HepG2 (cell line): ENCODE results near the gene SHANK2. TPM values are rescaled to one million over a fixed set of nuclear protein-coding genes. Genes with fewer than 3 reads are reported as not detected.

Source experiments
- ATAC-seq: fragments of 200-7000 bp; cut with Tn5 transposase; 3 replicates; pipeline ENCODE4 v1.9.1; 2020; ENCODE audit warnings: mild to moderate bottlenecking, moderate library complexity
- BruUV-seq: library from RNA; stranded (reverse); fragments of 400-500 nt; replicated peaks from 2 replicates; lab custom pipeline; 2021; lab: Mats Ljungman, UMichigan
- CTCF ChIA-PET: fragments of 300-600 bp; formaldehyde crosslinking; extraction: SDS; loops from one replicate; lab custom pipeline; 2021; ENCODE audit warnings: low total read pairs, inconsistent platforms, low intra/inter-chr PET ratio; lab: Yijun Ruan, JAX
- POLR2A ChIA-PET: fragments of 350-600 bp; sonication (Branson Sonifier 250); formaldehyde crosslinking; loops from one replicate; lab custom pipeline; 2020; ENCODE audit warnings: antibody characterized with exemption, inconsistent platforms; lab: Yijun Ruan, JAX
- DNase-seq: peaks from one replicate; pipeline ENCODE4 v3.0.0-alpha.2; 2015; ENCODE audit warnings: low spot score
- FAIRE-seq: peaks from 3 replicates; lab custom pipeline; 2011; peaks lifted over from hg19 to GRCh38; lab: Jason Lieb, UNC
- H2AFZ ChIP-seq: one replicate; pipeline ENCODE4 v1.6.1; 2011; ENCODE audit warnings: low read length, inconsistent platforms
- H3K27ac ChIP-seq: fragments of 300-600 bp; 3 replicates; pipeline ENCODE4 v1.8.0; 2011; ENCODE audit warnings: mixed run types, mild to moderate bottlenecking, mixed read lengths, low read length, inconsistent platforms; ENCODE audit not compliant: insufficient read depth; ENCODE audit errors: extremely low read length
- H3K27me3 ChIP-seq, 2 experiments: fragments of 200-600 bp in 1 of 2; 2 replicates in 1 of 2; 3 replicates in 1 of 2; pipeline versions ENCODE4 v1.6.0 to v1.8.0; 2011; ENCODE audit warnings: low read length in 2 of 2, mild to moderate bottlenecking in 2 of 2, moderate library complexity in 2 of 2, inconsistent platforms in 1 of 2; ENCODE audit not compliant: insufficient read depth in 2 of 2, control insufficient read depth in 1 of 2
- H3K36me3 ChIP-seq, 2 experiments: fragments of 200-600 bp in 1 of 2; replicated peaks in 1 of 2; 2 replicates in 1 of 2; 3 replicates in 1 of 2; pipeline versions ENCODE4 v1.5.1 to v1.8.0; 2011; ENCODE audit warnings: low read length in 2 of 2, inconsistent platforms in 1 of 2; ENCODE audit not compliant: insufficient read depth in 2 of 2, control insufficient read depth in 1 of 2
- H3K4me1 ChIP-seq: 2 replicates; pipeline ENCODE4 v1.5.1; 2012; ENCODE audit warnings: low read length, inconsistent platforms; ENCODE audit not compliant: insufficient read depth
- H3K4me2 ChIP-seq: 2 replicates; pipeline ENCODE4 v1.6.0; 2011; ENCODE audit warnings: low read depth, low read length, inconsistent platforms
- H3K4me3 ChIP-seq, 3 experiments: fragments of 200-600 bp in 1 of 3; sonication (generic), shearing (Covaris generic) in 1 of 3; replicated peaks in 1 of 3; 2 replicates each; pipeline ENCODE4 v1.5.1; 2011 to 2016; ENCODE audit warnings: low read length in 3 of 3, inconsistent platforms in 2 of 3, low read depth in 2 of 3, mild to moderate bottlenecking in 2 of 3, control low read depth in 1 of 3, mixed read lengths in 1 of 3; ENCODE audit not compliant: insufficient read depth in 1 of 3
- H3K79me2 ChIP-seq: one replicate; pipeline ENCODE4 v1.6.1; 2011; ENCODE audit warnings: low read length, inconsistent platforms; ENCODE audit not compliant: insufficient read depth
- H3K9ac ChIP-seq: 2 replicates; pipeline ENCODE4 v1.6.0; 2011; ENCODE audit warnings: mild to moderate bottlenecking, low read depth, low read length, inconsistent platforms; ENCODE audit not compliant: insufficient read depth
- H3K9me3 ChIP-seq: 2 replicates; pipeline ENCODE4 v1.5.1; 2012; ENCODE audit warnings: mild to moderate bottlenecking, low read length
- H4K20me1 ChIP-seq: 2 replicates; pipeline ENCODE4 v1.6.0; 2011; ENCODE audit warnings: inconsistent platforms, mild to moderate bottlenecking, low read length, moderate library complexity; ENCODE audit not compliant: insufficient read depth
- CCDC6 ChIP-seq: sonication (generic); formaldehyde crosslinking; IDR thresholded peaks from 2 replicates; pipeline ENCODE4 v1.8.1; 2022; ENCODE audit warnings: mild to moderate bottlenecking, missing genetic modification reagents, moderate library complexity
- EED ChIP-seq: sonication (generic); formaldehyde crosslinking; IDR thresholded peaks from 2 replicates; pipeline ENCODE4 v1.5.0; 2020; ENCODE audit warnings: mild to moderate bottlenecking, missing genetic modification reagents
- EHMT2 ChIP-seq: fragments of 200-600 bp; sonication (generic); IDR thresholded peaks from 2 replicates; pipeline ENCODE4 v1.7.0; 2017; ENCODE audit warnings: antibody characterized with exemption, low read depth, low read length, borderline replicate concordance
- FOXA3 ChIP-seq: IDR thresholded peaks from 2 replicates; pipeline ENCODE4 v1.6.1; 2016; ENCODE audit warnings: missing genetic modification reagents, missing compliant biosample characterization
- FOXK2 ChIP-seq: fragments of 450-650 bp; IDR thresholded peaks from 2 replicates; pipeline ENCODE4 v1.6.1; 2016
- HDAC2 ChIP-seq: sonication (generic); formaldehyde crosslinking; IDR thresholded peaks from 2 replicates; pipeline ENCODE4 v1.4.0; 2020; ENCODE audit warnings: missing genetic modification reagents
- HNRNPL ChIP-seq: fragments of 200-400 bp; formaldehyde crosslinking; IDR thresholded peaks from 2 replicates; pipeline ENCODE4 v1.6.1; 2017; ENCODE audit warnings: mild to moderate bottlenecking, low read depth, low read length
- JUN ChIP-seq: sonication (generic); formaldehyde crosslinking; IDR thresholded peaks from 2 replicates; pipeline ENCODE4 v1.4.0; 2020; ENCODE audit warnings: mild to moderate bottlenecking, missing genetic modification reagents
- KDM4B ChIP-seq: sonication (generic); formaldehyde crosslinking; IDR thresholded peaks from 2 replicates; pipeline ENCODE4 v1.4.0; 2020; ENCODE audit warnings: missing genetic modification reagents
- NFE2L1 ChIP-seq: sonication (generic); formaldehyde crosslinking; IDR thresholded peaks from 2 replicates; pipeline ENCODE4 v1.4.0; 2020; ENCODE audit warnings: missing genetic modification reagents, mild to moderate bottlenecking, borderline replicate concordance
- RAD51 ChIP-seq: fragments of 450-650 bp; IDR thresholded peaks from 2 replicates; pipeline ENCODE4 v1.6.1; 2016; ENCODE audit warnings: borderline replicate concordance
- SSRP1 ChIP-seq: IDR thresholded peaks from 2 replicates; pipeline ENCODE4 v1.6.1; 2016; ENCODE audit warnings: control low read depth
- ZBTB7B ChIP-seq: sonication (generic); formaldehyde crosslinking; IDR thresholded peaks from 2 replicates; pipeline ENCODE4 v1.4.0; 2020; ENCODE audit warnings: missing genetic modification reagents
- ZFP82 ChIP-seq: sonication (generic); formaldehyde crosslinking; IDR thresholded peaks from 2 replicates; pipeline ENCODE4 v1.5.1; 2020; ENCODE audit warnings: mild to moderate bottlenecking, missing genetic modification reagents, borderline replicate concordance
- ZNF234 ChIP-seq: sonication (generic); formaldehyde crosslinking; conservative IDR thresholded peaks from 2 replicates; pipeline ENCODE4 v1.5.1; 2020; ENCODE audit warnings: mild to moderate bottlenecking, missing genetic modification reagents
- ZNF782 ChIP-seq: sonication (generic); formaldehyde crosslinking; IDR thresholded peaks from 2 replicates; pipeline ENCODE4 v1.4.0; 2020; ENCODE audit warnings: missing genetic modification reagents, mild to moderate bottlenecking, borderline replicate concordance
- WGBS: methylation state at CpG from one replicate; pipeline ENCODE4 v1.1.6; 2017; ENCODE audit warnings: low lambda C conversion rate; 5-methylcytosine and 5-hydroxymethylcytosine counted together
- in situ Hi-C: cut with HindIII; loops from 2 replicates; pipeline ENCODE4 v1.10.0; 2017; ENCODE audit warnings: low pct_unique_long_range_greater_than_20kb; ENCODE audit not compliant: extremely low pct_ligation_motif_present
- intact Hi-C: fragments of 100-400 bp; cut with micrococcal nuclease; formaldehyde crosslinking; loops from one replicate; pipeline ENCODE4 v1.10.0; 2022; ENCODE audit not compliant: unreplicated experiment
- polyA plus RNA-seq, 8 experiments: library from polyadenylated mRNA; depleted of rRNA in 3 of 8; stranded (reverse) in 7 of 8; unstranded in 1 of 8; fragments of >200 nt; fragmentation: Illumina TruSeq in 4 of 8; extraction: Trizol in 4 of 8; gene quantifications; 2 replicates each; pipeline versions ENCODE4 v1.2.1 to v1.2.3, GENCODE V29; 2011 to 2016; ENCODE audit warnings: low read depth in 4 of 8, missing spikeins in 1 of 8, mixed read lengths in 1 of 8; ENCODE audit not compliant: insufficient read depth in 1 of 8
- total RNA-seq, 5 experiments: library from RNA; depleted of rRNA; stranded (reverse); fragments of >200 nt; fragmentation: Illumina TruSeq; extraction: Trizol; gene quantifications; 2 replicates each; pipeline ENCODE4 v1.2.3, GENCODE V29; 2016; ENCODE audit warnings: low read depth in 1 of 5

SHANK2 gene
- total and polyA plus RNA-seq, 2 of the 13 experiments (the other 11 are each of a cell fraction or from before 2014, with no cell fraction given) = 10.2 to 13.0 TPM

- Histone ChIP-seq H3K27ac (peak overlapping the region; percentile 22), H3K27me3 (no peaks in the 10 kb centered on the region), H2AFZ (no peak overlapping the region), H3K9me3 (no peaks in the 10 kb centered on the region), H3K79me2 (peaks cover 93% of the 10 kb centered on the region), H3K9ac (no peak overlapping the region), H4K20me1 (peaks cover 10% of the 10 kb centered on the region; the same call in 1 of the 2 replicates), H3K36me3 (peaks cover 20 to 58% of the 10 kb centered on the region in 2 experiments), H3K4me2 (no peak overlapping the region), H3K4me3 (no peak overlapping the region), H3K4me1 (peaks cover 56% of the 10 kb centered on the region)
- 98% methylated on average over 3 of the region's 7 CpGs for WGBS
- in situ Hi-C loops = no loop called here
- POLR2A ChIA-PET = interaction anchor here (0.9 to 4.5 kb wide), 2 partner anchors 10 to 13 kb away, joined by 4 to 55 read pairs; partner anchors contain the start of gene SHANK2
- ATAC-seq = no peak
- DNase-seq = no peak
- BruUV-seq = no TSS peak
- intact Hi-C loops = no loop called here
- FAIRE-seq = no peak
- TF ChIP-seq ZNF782 (CRISPR knock-in tag) = no peak
- no peak for TF ChIP-seq KDM4B (CRISPR knock-in tag)
- TF ChIP-seq FOXK2 = no peak
- TF ChIP-seq RAD51 = no peak
- TF ChIP-seq NFE2L1 (CRISPR knock-in tag) = no peak
- TF ChIP-seq ZBTB7B (CRISPR knock-in tag) = no peak
- TF ChIP-seq EHMT2 = no peak
- TF ChIP-seq HDAC2 = no peak
- TF ChIP-seq ZFP82 (CRISPR knock-in tag) = no peak
- no peak for TF ChIP-seq CCDC6 (CRISPR knock-in tag)
- TF ChIP-seq JUN (CRISPR knock-in tag) = no peak
- no peak for TF ChIP-seq HNRNPL
- no peak for TF ChIP-seq FOXA3 (CRISPR knock-in tag)
- no peak for TF ChIP-seq EED (CRISPR knock-in tag)
- no peak for TF ChIP-seq SSRP1
- TF ChIP-seq ZNF234 (CRISPR knock-in tag) = no peak
- CTCF ChIA-PET = no interaction called here
Observed at GRCh38 chr11:71239581-71239980, 12.8 kb downstream of the SHANK2 start.
